Natural killer cell (primary cell): ENCODE data around the gene CEBPE. TPM values are rescaled to one million over a fixed set of nuclear protein-coding genes. Genes with fewer than 3 reads are reported as not detected.

Experiments used
- ATAC-seq, 3 donors: fragments of 150-1000 bp in 2 of 3; fragments of 200-7000 bp in 1 of 3; cut with Tn5 transposase; 1 replicate in 1 of 3; 2 replicates in 2 of 3; pipeline ENCODE4 v1.10.0; 2021; ENCODE audit warnings: mild to moderate bottlenecking in 2 of 3, moderate library complexity in 2 of 3
- DNase-seq, 2 donors: peaks; one replicate each; pipeline versions ENCODE4 v3.0.0 to v3.0.0-alpha.2; 2013 to 2021; ENCODE audit warnings: mixed read lengths in 1 of 2
- H3K27ac ChIP-seq: one replicate; pipeline ENCODE4 v1.5.1; 2013; ENCODE audit warnings: mild to moderate bottlenecking, low read length
- H3K27me3 ChIP-seq: one replicate; pipeline ENCODE4 v1.6.1; 2013; ENCODE audit warnings: low read length; ENCODE audit not compliant: control insufficient read depth, insufficient read depth
- H3K36me3 ChIP-seq: one replicate; pipeline ENCODE4 v1.6.1; 2013; ENCODE audit warnings: low read length; ENCODE audit not compliant: control insufficient read depth, insufficient read depth
- H3K4me1 ChIP-seq: one replicate; pipeline ENCODE4 v1.6.1; 2013; ENCODE audit warnings: low read length; ENCODE audit not compliant: control insufficient read depth, insufficient read depth
- H3K4me3 ChIP-seq: one replicate; pipeline ENCODE4 v1.5.1; 2013; ENCODE audit warnings: low read length
- H3K9me3 ChIP-seq: one replicate; pipeline ENCODE4 v1.6.1; 2013; ENCODE audit warnings: low read length; ENCODE audit not compliant: control insufficient read depth, insufficient read depth
- H3K27ac Mint-ChIP-seq, 2 donors: one replicate each; pipeline ENCODE4 v1.8.0; 2022; ENCODE audit warnings: mild to moderate bottlenecking in 2 of 2, mixed read lengths in 2 of 2, moderate library complexity in 1 of 2
- H3K27me3 Mint-ChIP-seq, 2 donors: one replicate each; pipeline ENCODE4 v1.8.0; 2022; ENCODE audit warnings: low read depth in 2 of 2, mixed read lengths in 2 of 2
- H3K36me3 Mint-ChIP-seq: one replicate; pipeline ENCODE4 v1.8.0; 2022; ENCODE audit warnings: mixed read lengths
- H3K4me1 Mint-ChIP-seq, 2 donors: one replicate each; pipeline ENCODE4 v1.8.0; 2022; ENCODE audit warnings: mixed read lengths in 2 of 2
- H3K4me3 Mint-ChIP-seq: one replicate; pipeline ENCODE4 v1.8.0; 2022; ENCODE audit warnings: mild to moderate bottlenecking, moderate library complexity, mixed read lengths
- H3K9me3 Mint-ChIP-seq, 2 donors: one replicate each; pipeline ENCODE4 v1.8.0; 2022; ENCODE audit warnings: mixed read lengths in 2 of 2
- WGBS: methylation state at CpG from one replicate; pipeline ENCODE4 v1.1.7; 2013; ENCODE audit warnings: missing lambda C conversion rate; ENCODE audit not compliant: insufficient coverage; 5-methylcytosine and 5-hydroxymethylcytosine counted together
- intact Hi-C: fragments of 100-400 bp; cut with micrococcal nuclease; formaldehyde crosslinking; loops from one replicate; pipeline ENCODE4 v1.14.2; 2022
- total RNA-seq, 4 donors: library from RNA; stranded (reverse); fragments of 120-200 nt in 1 of 4; gene quantifications; one replicate each; pipeline versions ENCODE4 v1.2.3 to v1.2.4, GENCODE V29; 2013 to 2022
- TF ChIP-seq, protein P1 (sequence below): fragments of 200-600 bp; IDR thresholded peaks from one replicate; pipeline ENCODE4 v1.8.0; 2022; ENCODE audit warnings: antibody characterized with exemption

Gene CEBPE
- total RNA-seq, 3 donors from 2014 or later (not counting 1 experiment from before 2014, with no cell fraction given) = not detected

DNA sequence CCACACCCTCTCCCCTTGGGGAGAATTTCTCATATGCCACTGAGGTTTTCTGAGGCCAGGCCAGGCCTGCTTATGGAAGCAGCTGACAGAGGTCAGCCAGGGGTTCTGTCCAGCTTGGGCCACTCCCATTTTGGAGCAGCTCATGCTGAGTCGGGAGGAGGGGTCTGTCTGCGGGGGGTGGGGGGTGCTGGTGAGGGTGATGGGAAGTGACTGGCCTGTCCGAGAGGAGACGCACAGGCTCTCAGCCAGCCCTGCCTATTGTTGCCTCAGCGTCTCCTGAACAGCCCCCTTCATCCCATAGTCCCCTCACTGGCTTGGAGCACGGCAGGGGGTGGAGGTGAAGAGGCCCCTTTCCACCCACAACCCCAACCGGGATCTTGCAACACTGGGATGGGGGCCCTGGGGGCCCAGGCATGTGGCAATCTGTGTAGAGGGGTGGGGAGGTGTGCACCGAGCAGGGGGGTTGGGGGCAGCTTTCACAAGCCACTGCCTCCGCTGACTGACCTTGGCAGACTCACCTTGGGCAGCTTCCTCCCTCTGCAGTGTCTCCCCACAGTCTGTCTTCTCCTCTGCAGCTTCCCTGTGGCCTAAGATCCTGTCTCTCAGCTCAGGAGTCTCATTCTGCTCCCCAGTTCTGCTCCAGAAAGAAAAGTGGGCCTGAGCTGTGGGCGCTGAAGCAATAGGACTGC is 5.5 kb downstream of the CEBPE start:
- H3K36me3 Mint-ChIP-seq = no peaks in the 10 kb centered on the region
- intact Hi-C loops = no loop called here
- no peak overlapping the region for H3K27ac ChIP-seq
- DNase-seq (no peak), ATAC-seq (no peak)
- H3K27me3 Mint-ChIP-seq = peaks cover 0 to 10% of the 10 kb centered on the region in 2 donors
- H3K9me3 Mint-ChIP-seq = no peaks in the 10 kb centered on the region
- H3K4me1 ChIP-seq = peaks cover under 1% of the 10 kb centered on the region
- H3K27me3 ChIP-seq = no peaks in the 10 kb centered on the region
- no peaks in the 10 kb centered on the region for H3K4me1 Mint-ChIP-seq
- no peaks in the 10 kb centered on the region for H3K36me3 ChIP-seq
- no peak overlapping the region for H3K4me3 ChIP-seq
- WGBS = 82% methylated on average over 4 of the region's 10 CpGs
- no peaks in the 10 kb centered on the region for H3K9me3 ChIP-seq
- TF ChIP-seq, protein P1, sequence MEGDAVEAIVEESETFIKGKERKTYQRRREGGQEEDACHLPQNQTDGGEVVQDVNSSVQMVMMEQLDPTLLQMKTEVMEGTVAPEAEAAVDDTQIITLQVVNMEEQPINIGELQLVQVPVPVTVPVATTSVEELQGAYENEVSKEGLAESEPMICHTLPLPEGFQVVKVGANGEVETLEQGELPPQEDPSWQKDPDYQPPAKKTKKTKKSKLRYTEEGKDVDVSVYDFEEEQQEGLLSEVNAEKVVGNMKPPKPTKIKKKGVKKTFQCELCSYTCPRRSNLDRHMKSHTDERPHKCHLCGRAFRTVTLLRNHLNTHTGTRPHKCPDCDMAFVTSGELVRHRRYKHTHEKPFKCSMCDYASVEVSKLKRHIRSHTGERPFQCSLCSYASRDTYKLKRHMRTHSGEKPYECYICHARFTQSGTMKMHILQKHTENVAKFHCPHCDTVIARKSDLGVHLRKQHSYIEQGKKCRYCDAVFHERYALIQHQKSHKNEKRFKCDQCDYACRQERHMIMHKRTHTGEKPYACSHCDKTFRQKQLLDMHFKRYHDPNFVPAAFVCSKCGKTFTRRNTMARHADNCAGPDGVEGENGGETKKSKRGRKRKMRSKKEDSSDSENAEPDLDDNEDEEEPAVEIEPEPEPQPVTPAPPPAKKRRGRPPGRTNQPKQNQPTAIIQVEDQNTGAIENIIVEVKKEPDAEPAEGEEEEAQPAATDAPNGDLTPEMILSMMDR = no peak
- no peak overlapping the region for H3K4me3 Mint-ChIP-seq
- H3K27ac Mint-ChIP-seq = no peak overlapping the region

DNA sequence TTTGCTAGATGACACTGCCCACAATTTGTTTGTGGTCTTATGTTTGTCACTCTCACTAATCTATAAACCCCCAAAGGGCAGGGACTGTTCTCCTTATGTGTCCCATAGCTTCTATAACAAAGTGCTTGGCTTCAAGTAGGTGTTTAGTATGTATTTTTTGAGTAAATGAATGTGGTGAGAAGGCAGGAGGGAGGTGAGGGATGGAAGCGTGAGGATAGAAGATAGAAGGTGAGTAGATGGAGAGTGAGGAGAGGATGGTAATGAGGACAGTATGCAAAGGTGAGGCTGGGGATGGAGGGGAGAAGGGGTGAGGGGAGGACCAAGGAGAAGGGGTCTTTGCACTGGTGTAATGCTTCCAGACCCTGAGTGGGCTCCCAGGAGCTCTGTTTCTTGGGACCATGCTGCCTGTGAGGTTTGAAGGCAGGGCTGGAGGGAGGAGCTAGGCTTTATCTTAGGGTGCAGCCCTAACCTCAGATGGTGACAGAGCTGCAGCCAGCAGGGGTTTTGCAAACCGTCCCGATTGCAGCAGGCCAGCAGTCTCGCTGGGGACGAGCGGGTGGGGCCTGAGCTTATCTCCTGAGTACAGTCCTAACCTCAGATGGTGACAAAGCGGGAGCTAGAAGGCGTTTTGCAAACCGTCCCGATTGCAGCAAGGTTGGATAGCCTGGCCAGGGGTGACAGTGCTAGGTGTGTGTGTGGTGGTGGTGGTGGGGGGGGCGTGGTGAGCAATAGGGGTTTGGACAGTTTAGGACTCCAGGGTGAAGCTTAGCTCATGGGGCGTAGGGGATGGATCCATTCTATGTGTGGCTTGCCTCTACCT is 6.5 kb downstream of the CEBPE start:
- Mint-ChIP-seq H3K9me3 (no peaks in the 10 kb centered on the region), H3K27me3 (peaks cover 0 to 10% of the 10 kb centered on the region in 2 donors), H3K4me3 (no peak overlapping the region), H3K27ac (no peak overlapping the region), H3K4me1 (no peaks in the 10 kb centered on the region), H3K36me3 (no peaks in the 10 kb centered on the region)
- H3K9me3 ChIP-seq = no peaks in the 10 kb centered on the region
- H3K4me3 ChIP-seq = no peak overlapping the region
- whole genome bisulfite sequencing = 23% methylated on average over 10 of the region's 12 CpGs
- no peaks in the 10 kb centered on the region for H3K4me1 ChIP-seq
- H3K27me3 ChIP-seq = no peaks in the 10 kb centered on the region
- intact Hi-C loops = no loop called here
- ATAC-seq = peak in 2 of 3 donors; percentile 39 to 87
- no peak overlapping the region for H3K27ac ChIP-seq
- no peaks in the 10 kb centered on the region for H3K36me3 ChIP-seq
- DNase-seq = no peak
- TF ChIP-seq, protein P1 = no peak

DNA sequence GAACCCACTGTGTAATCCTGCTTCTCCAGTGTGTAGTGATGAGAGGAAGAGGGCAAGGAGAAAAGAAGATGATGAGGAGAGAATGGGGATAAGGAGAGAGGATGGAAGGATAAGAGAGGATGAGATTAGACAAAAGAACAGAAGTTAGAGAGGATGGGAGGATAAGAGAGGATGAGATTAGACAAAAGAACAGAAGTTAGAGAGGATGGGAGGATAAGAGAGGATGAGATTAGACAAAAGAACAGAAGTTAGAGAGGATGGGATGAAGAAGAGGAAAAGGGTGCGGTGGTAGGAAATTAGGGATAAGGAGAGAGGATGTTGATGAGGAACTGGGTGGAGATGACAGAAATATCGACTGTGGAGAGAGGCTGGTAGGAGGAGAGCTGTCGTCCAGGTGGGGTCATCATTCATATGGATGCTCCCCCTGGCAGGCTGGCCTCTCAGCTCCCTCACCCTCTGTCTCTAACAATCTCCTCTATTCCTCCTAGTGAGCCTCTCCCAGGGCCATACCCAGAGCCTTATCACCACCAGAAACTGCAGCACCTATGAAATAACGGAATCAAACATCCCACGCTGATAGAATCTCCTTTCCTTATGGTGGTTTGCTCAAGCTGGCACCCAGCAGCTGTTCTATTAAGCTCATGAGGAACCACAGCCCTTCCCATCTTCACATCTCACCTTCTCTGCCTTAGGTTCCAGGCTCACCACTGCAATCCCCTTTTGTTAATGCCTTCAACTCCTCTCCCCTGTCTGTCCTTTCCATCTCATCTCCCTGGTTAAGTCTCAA is 8.3 kb downstream of the CEBPE start:
- no peak overlapping the region for H3K27ac ChIP-seq
- H3K9me3 Mint-ChIP-seq = no peaks in the 10 kb centered on the region
- 62% methylated on average over 5 of the region's 5 CpGs for whole genome bisulfite sequencing
- intact Hi-C loops = no loop called here
- no peak overlapping the region for H3K27ac Mint-ChIP-seq
- H3K27me3 Mint-ChIP-seq = peaks cover 0 to 10% of the 10 kb centered on the region in 2 donors
- no peak overlapping the region for H3K4me3 Mint-ChIP-seq
- H3K36me3 ChIP-seq = no peaks in the 10 kb centered on the region
- H3K27me3 ChIP-seq = no peaks in the 10 kb centered on the region
- DNase-seq (no peak), ATAC-seq (no peak)
- no peaks in the 10 kb centered on the region for H3K4me1 ChIP-seq
- TF ChIP-seq, protein P1 = no peak
- H3K36me3 Mint-ChIP-seq = no peaks in the 10 kb centered on the region
- no peaks in the 10 kb centered on the region for H3K9me3 ChIP-seq
- no peaks in the 10 kb centered on the region for H3K4me1 Mint-ChIP-seq
- no peak overlapping the region for H3K4me3 ChIP-seq
